Neutrophil (primary cell): ENCODE measurements around the gene TEX26.

ENCODE experiments used
- H3K27ac ChIP-seq: fragments of 200-600 bp; sonication (generic); 2 replicates; pipeline ENCODE4 v1.5.1; 2016; ENCODE audit warnings: mild to moderate bottlenecking, moderate library complexity
- H3K27me3 ChIP-seq: fragments of 200-600 bp; sonication (generic); 2 replicates; pipeline ENCODE4 v1.6.0; 2016; ENCODE audit warnings: mild to moderate bottlenecking
- H3K36me3 ChIP-seq: fragments of 200-600 bp; sonication (generic); 2 replicates; pipeline ENCODE4 v1.5.1; 2017
- H3K4me1 ChIP-seq, 2 experiments: fragments of 200-600 bp in 1 of 2; sonication (generic) in 1 of 2; 1 replicate in 1 of 2; 2 replicates in 1 of 2; pipeline versions ENCODE4 v1.5.1 to v1.6.1; 2013 to 2016; ENCODE audit warnings: low read depth in 1 of 2, low read length in 1 of 2, mild to moderate bottlenecking in 1 of 2, moderate library complexity in 1 of 2; ENCODE audit not compliant: control insufficient read depth in 1 of 2, insufficient read depth in 1 of 2
- H3K4me3 ChIP-seq, 2 experiments: fragments of 200-600 bp in 1 of 2; sonication (generic) in 1 of 2; 1 replicate in 1 of 2; 2 replicates in 1 of 2; pipeline ENCODE4 v1.5.1; 2013 to 2016; ENCODE audit warnings: low read depth in 1 of 2, low read length in 1 of 2, mild to moderate bottlenecking in 1 of 2, moderate library complexity in 1 of 2
- H3K9me3 ChIP-seq: fragments of 200-600 bp; sonication (generic); 2 replicates; pipeline ENCODE4 v1.5.1; 2016
- TF ChIP-seq, protein P1 (sequence below): fragments of 200-600 bp; sonication (generic); IDR thresholded peaks from 2 replicates; pipeline ENCODE4 v1.5.1; 2016; ENCODE audit warnings: antibody characterized with exemption

The TEX26 gene

GRCh38 chr13:30895773-30896172 is 36.7 kb upstream of the TEX26 start:
- H3K36me3 ChIP-seq, result no peaks in the 10 kb centered on the region
- H3K4me3 ChIP-seq, result no peak overlapping the region
- H3K9me3 ChIP-seq, result no peaks in the 10 kb centered on the region
- peaks cover 37% of the 10 kb centered on the region for H3K27me3 ChIP-seq
- TF ChIP-seq, protein P1, sequence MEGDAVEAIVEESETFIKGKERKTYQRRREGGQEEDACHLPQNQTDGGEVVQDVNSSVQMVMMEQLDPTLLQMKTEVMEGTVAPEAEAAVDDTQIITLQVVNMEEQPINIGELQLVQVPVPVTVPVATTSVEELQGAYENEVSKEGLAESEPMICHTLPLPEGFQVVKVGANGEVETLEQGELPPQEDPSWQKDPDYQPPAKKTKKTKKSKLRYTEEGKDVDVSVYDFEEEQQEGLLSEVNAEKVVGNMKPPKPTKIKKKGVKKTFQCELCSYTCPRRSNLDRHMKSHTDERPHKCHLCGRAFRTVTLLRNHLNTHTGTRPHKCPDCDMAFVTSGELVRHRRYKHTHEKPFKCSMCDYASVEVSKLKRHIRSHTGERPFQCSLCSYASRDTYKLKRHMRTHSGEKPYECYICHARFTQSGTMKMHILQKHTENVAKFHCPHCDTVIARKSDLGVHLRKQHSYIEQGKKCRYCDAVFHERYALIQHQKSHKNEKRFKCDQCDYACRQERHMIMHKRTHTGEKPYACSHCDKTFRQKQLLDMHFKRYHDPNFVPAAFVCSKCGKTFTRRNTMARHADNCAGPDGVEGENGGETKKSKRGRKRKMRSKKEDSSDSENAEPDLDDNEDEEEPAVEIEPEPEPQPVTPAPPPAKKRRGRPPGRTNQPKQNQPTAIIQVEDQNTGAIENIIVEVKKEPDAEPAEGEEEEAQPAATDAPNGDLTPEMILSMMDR, result no peak
- H3K4me1 ChIP-seq, result no peaks in the 10 kb centered on the region
- H3K27ac ChIP-seq, result no peak overlapping the region

DNA sequence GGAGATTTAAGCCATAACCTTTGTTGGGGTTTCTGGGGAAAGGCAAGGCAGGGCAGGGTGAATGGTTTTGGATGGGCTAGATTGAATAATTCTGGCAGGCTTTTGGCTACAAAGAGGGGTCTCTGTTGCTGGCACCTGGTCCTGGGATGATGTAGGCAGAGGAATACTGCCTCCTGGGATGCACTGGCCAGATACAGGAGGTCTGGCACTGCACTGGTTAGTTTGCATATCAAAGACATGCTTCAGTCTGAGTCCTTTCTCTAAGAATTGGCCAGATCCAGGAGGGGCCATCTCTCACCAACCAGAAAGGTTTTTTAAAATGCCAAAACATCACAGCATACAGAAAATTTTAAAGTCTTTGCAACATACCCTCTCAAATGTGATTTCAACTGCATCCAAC is 34.4 kb upstream of the TEX26 start:
- Histone ChIP-seq H3K27ac (no peak overlapping the region), H3K4me3 (no peak overlapping the region), H3K9me3 (no peaks in the 10 kb centered on the region), H3K27me3 (peaks cover 51% of the 10 kb centered on the region), H3K36me3 (no peaks in the 10 kb centered on the region), H3K4me1 (no peaks in the 10 kb centered on the region)
- TF ChIP-seq, protein P1, result no peak

DNA sequence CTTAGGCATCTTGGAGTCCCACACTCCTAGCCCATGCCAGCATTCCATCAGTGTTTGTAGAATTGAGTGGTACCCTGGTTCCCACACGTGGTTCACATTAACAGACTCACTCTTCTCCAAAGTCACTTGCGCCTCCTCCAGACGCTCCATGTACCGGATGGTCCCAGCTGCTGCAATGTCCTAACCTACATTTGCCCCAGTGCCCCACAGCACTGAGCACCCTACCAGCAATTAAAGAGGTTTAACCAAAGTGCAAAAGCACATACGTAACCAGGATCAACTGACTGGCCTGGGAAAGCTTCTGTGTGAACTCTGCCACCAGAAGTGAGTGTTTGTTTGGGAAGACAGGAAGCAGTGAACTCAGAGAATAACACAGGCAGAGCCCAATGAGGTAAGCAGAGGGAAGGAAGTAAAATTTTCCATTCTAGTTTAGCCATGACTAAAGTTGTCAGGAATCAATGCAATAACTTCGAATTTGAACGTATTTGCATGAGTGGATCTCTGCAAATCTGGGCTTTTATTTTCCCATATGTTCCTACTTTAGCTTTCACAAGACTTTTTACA is 33.7 kb upstream of the TEX26 start:
- TF ChIP-seq, protein P1, result no peak

DNA sequence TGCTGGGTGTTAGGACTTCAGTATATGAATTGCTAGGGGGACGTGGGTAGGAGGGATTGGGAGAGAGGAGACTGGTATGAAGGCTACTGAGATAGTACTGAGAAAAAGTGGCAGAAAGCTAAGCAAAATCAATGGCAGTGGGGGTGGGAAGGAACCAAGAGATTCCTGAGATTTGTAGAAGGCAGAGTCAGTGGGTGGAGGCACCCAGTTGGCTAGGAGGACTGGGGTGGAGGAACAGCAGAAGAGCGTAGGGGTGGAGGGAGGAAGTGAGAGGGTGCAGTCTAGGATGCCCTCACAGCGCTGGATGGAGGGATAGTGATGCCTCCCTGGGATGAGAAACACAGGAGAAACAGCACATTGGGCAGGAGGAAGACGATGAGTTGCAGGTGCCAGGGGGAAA is 32.0 kb upstream of the TEX26 start:
- Histone ChIP-seq H3K9me3 (no peaks in the 10 kb centered on the region), H3K36me3 (no peaks in the 10 kb centered on the region), H3K4me1 (no peaks in the 10 kb centered on the region), H3K27ac (no peak overlapping the region), H3K27me3 (peaks cover 75% of the 10 kb centered on the region), H3K4me3 (no peak overlapping the region)
- TF ChIP-seq, protein P1, result no peak

More for the DNA sequence above, 33.7 kb upstream of the TEX26 start:
- Histone ChIP-seq H3K4me3 (no peak overlapping the region), H3K27me3 (peaks cover 58% of the 10 kb centered on the region), H3K9me3 (no peaks in the 10 kb centered on the region), H3K27ac (no peak overlapping the region), H3K4me1 (no peaks in the 10 kb centered on the region), H3K36me3 (no peaks in the 10 kb centered on the region)

DNA sequence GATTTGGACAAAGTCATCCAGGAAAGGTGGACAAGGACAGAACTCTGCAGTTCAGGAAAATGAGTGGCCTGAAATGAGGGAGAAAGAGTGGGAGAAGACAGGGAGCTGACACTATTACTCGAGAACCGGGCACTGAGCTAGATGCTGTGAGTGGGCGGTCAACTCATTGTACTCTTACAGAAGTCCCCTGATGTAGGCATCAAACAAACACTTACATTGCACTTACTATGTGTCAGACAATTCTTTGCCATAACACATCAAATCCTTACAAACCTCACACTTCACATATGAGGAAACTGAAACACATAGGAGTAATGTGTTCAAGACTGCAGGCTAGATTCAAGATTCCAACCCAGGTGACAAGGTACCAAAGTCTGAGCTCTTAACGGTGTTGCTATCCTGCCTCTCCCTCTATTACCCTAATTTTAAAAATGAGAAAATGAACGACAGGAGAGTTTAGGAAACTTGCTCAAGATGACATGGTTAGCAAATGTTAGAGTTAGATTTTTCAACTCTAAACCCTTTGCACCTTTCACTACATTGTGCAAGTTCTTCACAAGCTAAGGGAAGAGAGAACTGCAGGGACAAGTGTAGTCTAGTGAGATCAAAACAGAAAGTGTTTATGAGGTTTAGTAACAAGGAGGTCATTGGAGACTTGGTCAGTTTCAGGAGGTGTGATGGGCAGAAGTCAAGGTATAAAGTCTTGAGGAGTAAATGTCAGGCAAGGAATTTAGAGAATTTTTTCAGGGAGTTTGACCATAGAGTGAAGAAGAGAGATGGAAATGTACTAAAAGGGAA is 31.3 kb upstream of the TEX26 start:
- H3K9me3 ChIP-seq, result no peaks in the 10 kb centered on the region
- no peak overlapping the region for H3K27ac ChIP-seq
- H3K4me1 ChIP-seq, result no peaks in the 10 kb centered on the region
- TF ChIP-seq, protein P1, result no peak
- H3K27me3 ChIP-seq, result peaks cover 82% of the 10 kb centered on the region
- H3K36me3 ChIP-seq, result no peaks in the 10 kb centered on the region
- H3K4me3 ChIP-seq, result no peak overlapping the region
